Stromal cell of bone marrow (primary cell): Measurements from ENCODE around the gene IRF4.

ENCODE experiments used
- DNase-seq: peaks from one replicate; pipeline ENCODE4 v3.0.0-alpha.2; 2012; ENCODE audit warnings: low read depth

IRF4 gene

GRCh38 chr6:391559-392440, at the start of gene IRF4:
Gene IRF4 (plus strand): TSS chr6:391752. CDS start chr6:393153, 1,401 bp downstream.
- no peak for DNase-seq

DNA sequence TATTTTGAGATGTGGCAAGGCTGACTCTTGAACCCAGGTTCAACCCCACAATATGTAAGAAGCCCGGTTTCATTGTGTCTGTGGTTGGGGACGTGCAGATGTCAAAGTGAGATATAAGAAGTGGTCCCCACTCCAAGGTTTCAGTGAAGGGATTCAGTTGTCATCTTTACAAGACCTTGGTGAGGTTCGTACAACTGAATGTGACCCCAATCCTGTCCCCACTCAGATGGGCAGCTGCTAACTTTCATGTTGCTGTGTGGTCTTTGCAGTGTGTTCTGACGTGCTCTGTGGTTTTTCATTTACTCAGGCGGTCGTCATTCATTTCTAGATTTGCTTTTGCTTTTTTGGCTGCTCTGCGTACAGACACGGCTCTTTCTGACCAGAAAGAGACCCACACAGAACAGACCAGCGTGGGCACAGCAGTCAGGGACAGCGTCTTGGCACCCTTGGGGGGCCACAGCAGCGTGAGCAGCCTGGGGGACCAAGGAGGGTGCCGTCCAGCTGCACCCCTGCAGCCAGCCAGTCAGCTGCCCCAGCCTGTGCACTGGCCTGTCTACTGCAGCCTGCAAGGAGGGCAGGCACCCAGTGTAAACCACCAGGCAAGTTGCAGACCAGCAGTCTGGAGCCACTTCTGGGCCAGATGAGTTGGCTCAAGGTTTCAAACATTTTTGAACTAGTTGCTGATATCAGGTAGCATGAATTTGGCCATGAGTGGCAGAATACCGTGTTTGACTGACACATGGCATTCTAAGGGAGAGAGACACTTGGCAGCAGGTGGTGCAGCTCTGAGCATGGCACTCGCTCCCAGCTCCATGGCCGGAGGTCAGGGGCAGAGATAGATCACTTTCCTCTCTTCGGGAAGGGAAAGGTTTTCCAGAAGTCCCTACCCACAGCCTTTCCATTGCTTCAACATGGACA, 49.4 kb upstream of the IRF4 start:
- no peak for DNase-seq

DNA sequence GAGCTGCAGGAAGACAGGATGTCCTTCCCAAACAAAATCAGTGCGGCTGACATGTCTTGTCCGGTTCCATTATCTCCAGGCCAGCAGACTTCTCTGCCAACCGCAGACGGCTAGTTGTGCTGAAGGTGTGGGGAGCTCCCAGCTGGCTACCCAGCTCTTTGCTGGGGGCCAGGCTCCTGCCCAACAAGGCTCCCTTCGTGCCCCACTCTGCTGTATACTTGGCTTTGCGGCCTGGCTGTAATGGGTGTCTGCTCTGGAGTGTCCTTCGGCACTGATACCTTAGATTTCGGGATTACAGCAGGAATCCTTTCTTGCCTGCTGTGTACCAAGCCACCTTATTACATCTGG, 48.7 kb upstream of the IRF4 start:
- no peak for DNase-seq

GRCh38 chr6:343226-343935, 48.2 kb upstream of the IRF4 start:
- DNase-seq: no peak

DNA sequence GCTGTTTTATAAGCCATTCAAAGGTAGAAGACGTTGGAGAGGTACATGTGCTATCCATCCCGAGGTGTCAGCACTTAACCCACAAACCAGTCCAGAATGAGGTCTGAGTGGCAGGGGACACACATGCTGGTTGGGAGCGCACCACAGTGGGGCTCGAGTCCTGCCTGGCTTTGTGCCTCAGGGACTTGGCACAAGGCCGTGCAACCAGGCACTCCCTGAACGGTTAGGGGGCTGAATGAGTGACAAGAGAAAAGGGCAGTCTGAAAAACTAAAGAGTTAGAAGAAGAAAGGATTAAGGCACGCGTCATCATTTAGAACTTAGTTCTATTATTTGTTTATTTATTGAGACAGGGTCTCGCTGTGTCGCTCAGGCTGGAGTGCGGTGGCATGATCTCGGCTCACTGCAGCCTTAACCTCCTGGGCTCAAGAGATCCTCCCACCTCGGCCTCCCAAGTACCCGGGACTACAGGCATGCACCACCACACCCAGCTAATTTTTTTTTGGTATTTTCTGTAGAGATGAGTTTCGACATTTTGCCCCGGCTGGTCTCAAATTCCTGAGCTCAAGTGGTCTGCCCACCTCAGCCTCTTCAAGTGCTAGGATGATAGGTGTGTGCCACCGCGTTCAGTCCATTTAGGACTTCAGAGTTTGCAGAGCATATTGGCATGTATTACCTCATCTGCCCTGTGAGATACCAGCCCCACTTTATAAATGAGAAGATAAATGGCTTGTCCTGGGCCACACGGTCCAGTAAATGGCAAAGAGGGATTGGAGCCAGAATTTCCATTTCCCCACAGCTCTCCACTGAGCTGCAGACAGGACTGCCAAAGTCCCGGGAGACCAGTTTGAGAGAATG, 47.4 kb upstream of the IRF4 start:
- DNase-seq: no peak

DNA sequence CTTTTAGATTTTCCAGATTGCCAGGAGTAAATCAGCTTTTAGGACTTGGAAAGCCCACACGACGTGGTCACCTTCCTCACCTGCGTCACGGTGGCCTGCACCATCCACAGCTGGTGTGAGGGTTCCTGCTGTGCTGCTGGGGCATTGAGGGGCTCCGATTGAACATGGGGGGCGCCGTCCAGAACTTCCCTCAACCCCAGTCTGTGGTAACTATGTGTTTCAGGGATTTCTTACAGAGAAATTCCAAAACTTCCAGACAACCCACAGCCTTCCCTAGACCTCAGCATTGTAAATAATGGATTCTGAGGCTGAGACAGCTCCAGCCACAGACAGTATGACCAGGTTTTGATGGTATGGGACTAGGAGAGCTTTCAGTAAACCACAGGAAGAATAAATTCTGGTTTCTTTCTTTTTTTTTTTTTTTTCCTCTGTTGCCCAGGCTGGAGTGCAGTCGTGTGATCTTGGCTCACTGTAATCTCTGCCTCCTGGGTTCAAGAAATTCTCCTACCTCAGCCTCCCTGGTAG, 46.7 kb upstream of the IRF4 start:
- no peak for DNase-seq

- no peak for DNase-seq
Measured at GRCh38 chr6:345747-346385, 45.7 kb upstream of the IRF4 start.

- DNase-seq: no peak
Measured at GRCh38 chr6:346386-347030, 45.0 kb upstream of the IRF4 start.

- DNase-seq: no peak
Measured at GRCh38 chr6:347232-347631, 44.3 kb upstream of the IRF4 start.

GRCh38 chr6:347951-348859, 43.3 kb upstream of the IRF4 start:
- DNase-seq: no peak

DNA sequence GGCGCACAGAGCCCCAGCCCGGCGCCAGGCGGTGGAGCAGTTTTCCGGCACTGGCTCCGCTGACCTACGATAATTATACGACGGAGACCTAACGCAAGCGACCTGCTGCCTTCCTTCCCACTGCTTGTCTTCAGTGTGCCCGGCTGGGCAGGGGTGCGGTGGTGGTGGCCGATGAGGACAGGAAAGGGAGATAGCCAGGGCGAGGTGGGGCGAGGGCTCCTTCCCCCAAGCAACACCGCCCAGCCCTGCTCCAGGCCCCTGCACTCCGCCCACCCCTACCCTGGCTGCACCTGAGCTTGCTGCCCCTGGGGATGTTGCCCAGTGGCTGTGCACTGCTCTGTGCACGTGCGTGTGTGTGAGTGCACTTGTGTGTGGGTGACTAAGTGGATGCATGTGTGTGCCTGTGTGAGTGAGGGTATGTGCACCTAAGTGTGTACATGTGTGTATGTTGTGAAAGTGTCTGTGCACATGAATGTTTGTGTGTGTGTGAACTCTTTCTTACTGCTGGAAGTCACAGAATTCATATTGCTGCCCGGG, 42.6 kb upstream of the IRF4 start:
- no peak for DNase-seq

DNA sequence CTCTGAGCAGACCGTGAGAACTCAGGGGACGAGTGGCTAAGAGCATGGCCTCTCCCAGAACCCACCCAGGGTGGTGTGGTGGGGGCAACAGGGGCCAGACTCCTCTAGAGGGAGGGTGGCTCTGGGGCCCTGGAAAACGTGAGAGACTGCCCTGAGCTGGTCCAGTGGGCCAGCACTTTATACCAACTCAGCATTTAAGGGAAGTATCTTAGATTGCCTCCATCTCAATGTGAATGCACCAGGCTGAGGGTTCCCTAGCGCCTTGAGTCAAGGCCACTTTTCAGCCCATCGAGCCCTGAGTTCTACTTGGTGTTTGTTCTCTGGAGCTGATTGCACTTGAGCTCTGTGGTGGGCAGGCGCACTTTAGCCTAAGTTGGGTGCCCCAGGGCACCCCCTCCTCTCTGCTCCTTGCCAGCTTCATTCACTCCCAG, 42.0 kb upstream of the IRF4 start:
- DNase-seq: no peak

GRCh38 chr6:350371-350770, 41.2 kb upstream of the IRF4 start:
- DNase-seq: no peak

- DNase-seq: no peak
Measured at GRCh38 chr6:351011-351866, 40.3 kb upstream of the IRF4 start.

DNA sequence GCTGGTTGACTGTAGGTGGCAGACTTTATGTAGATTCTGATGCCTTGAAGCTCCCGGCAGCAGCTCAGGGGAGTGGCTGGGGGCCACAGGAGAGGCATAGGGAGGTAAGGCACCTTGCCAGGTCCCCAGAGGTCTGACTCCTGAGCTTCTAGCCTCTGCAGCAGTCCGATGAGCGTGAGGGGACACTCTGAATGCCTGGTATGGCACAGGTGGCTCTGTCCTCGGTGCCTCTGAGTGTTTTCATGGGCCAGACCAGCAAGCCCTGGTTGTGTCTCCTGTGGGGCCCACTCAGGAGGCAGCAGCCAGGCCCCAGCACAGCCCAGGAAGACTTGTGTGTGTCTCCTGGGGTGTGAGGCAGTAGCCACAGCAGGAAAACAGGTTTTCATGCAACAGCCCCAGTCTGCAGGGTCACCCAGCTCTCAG, 39.7 kb upstream of the IRF4 start:
- no peak for DNase-seq

GRCh38 chr6:352474-352873, 39.1 kb upstream of the IRF4 start:
- no peak for DNase-seq

DNA sequence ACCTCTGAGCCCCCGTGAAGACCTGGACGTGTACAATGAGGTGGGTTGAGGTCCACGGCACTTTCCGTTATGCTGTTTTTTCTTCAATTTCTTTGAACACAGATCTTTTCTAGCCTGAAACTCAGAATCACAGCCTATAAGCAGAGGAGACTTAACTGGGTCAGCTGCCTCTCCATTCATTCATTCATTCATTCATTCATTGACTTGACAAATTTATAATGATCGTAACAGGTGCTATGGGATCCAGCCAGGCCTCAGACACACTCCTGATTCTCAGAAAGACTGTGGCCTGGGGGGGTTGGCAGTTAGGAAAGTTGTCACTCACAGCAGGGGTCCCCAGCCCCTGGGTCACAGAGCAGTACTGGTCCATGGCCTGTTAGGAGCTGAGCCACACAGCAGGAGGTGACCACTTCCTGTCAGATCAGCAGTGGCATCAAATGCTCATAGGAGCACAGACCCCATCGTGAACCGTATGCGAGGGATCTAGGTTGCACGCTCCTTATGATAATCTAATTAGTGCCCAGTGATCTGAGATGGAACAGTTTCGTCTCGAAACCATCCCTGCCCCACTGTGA, 38.6 kb upstream of the IRF4 start:
- no peak for DNase-seq
